GM06990 (cell line): ENCODE measurements around the gene CDC42BPB.

Source experiments
- DNase-seq: peaks from one replicate; pipeline ENCODE4 v3.0.0-alpha.2; 2011; ENCODE audit not compliant: insufficient read length; ENCODE audit errors: extremely low read depth
- H3K27me3 ChIP-seq: replicated peaks from 2 replicates; pipeline ENCODE4 v1.6.0; 2011; ENCODE audit warnings: low read length; ENCODE audit not compliant: control insufficient read depth, insufficient read depth
- H3K36me3 ChIP-seq: 2 replicates; pipeline ENCODE4 v1.5.1; 2011; ENCODE audit warnings: low read length; ENCODE audit not compliant: control insufficient read depth, insufficient read depth
- H3K4me3 ChIP-seq: replicated peaks from 2 replicates; pipeline ENCODE4 v1.5.1; 2011; ENCODE audit warnings: low read depth, mild to moderate bottlenecking, control low read depth, low read length
- TF ChIP-seq, protein P1 (sequence below): IDR thresholded peaks from 2 replicates; pipeline ENCODE4 v1.5.1; 2011; ENCODE audit warnings: low read length, control low read depth, mild to moderate bottlenecking, inconsistent platforms; ENCODE audit not compliant: insufficient read depth, poor library complexity, severe bottlenecking

The CDC42BPB gene

GRCh38 chr14:102931580-102932285 is 125.6 kb downstream of the CDC42BPB start:
- H3K36me3 ChIP-seq = no peaks in the 10 kb centered on the region
- DNase-seq = no peak
- no peaks in the 10 kb centered on the region; the same call in 1 of the 2 replicates for H3K27me3 ChIP-seq

DNA sequence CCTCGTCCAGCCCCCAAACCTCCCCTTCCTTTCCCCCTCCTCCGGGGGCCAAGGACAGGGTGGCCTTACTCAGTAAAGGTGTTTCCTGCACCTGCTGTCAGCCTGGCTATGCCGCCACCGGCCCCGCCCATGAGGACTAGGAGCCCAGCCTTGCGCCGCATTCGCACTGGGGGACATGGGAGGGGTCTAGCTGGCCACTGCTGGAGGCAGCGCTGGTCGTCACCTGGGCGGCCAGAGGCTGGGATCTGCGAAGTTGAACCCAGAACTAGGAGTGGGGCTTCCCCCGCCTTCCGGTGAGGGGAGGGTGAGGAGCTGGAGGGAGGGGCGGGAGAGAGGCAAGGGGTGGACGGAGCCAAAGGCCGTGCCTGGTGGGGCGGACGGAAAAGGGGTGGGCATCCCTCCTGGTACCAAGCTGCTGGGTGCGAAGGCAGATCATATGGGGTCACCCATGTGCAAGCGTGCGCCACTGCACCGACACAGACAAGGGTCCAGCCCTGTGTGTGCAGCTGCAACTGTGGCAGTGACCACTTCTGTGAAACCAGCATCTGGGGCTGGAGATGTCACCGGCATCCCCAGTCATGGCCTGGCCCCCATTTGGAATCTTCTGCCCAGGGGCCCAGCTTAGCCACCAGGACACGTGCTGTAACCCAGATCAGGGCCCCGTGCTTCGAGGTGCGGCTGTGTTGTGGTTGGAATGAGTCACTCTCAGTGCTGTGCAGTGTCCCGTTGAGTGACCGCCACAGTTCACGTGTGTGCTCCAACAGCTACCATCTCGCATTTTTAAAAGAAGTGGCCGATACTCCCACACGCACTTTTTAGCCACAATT is 126.4 kb downstream of the CDC42BPB start:
- DNase-seq = no peak
- Histone ChIP-seq H3K36me3 (no peaks in the 10 kb centered on the region), H3K27me3 (no peaks in the 10 kb centered on the region; the same call in 1 of the 2 replicates), H3K4me3 (no peak overlapping the region)
- TF ChIP-seq, protein P1, sequence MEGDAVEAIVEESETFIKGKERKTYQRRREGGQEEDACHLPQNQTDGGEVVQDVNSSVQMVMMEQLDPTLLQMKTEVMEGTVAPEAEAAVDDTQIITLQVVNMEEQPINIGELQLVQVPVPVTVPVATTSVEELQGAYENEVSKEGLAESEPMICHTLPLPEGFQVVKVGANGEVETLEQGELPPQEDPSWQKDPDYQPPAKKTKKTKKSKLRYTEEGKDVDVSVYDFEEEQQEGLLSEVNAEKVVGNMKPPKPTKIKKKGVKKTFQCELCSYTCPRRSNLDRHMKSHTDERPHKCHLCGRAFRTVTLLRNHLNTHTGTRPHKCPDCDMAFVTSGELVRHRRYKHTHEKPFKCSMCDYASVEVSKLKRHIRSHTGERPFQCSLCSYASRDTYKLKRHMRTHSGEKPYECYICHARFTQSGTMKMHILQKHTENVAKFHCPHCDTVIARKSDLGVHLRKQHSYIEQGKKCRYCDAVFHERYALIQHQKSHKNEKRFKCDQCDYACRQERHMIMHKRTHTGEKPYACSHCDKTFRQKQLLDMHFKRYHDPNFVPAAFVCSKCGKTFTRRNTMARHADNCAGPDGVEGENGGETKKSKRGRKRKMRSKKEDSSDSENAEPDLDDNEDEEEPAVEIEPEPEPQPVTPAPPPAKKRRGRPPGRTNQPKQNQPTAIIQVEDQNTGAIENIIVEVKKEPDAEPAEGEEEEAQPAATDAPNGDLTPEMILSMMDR = no peak

More at GRCh38 chr14:102931580-102932285, 125.6 kb downstream of the CDC42BPB start:
- TF ChIP-seq, protein P1 = no peak
- no peak overlapping the region for H3K4me3 ChIP-seq

DNA sequence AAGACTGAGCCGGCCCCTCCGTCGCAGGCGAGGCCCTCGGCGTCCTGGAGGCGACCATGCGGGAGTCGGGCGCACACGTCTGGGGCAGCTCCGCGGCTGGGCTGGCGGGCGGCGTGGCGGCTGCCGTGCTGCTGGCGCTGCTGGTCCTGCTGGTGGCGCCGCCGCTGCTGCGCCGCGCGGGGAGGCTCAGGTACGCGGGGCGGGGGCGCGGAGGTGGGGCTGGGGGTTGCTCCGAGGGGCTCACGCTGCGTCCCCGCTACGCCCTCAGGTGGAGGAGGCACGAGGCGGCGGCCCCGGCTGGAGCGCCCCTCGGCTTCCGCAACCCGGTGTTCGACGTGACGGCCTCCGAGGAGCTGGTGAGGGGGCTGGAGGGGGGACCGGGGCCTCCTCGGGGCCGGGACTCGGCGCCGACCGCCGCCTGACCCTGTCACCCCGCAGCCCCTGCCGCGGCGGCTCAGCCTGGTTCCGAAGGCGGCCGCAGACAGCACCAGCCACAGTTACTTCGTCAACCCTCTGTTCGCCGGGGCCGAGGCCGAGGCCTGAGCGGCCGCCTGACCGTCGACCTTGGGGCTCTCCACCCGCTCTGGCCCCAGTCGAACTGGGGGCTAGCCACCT is 127.1 kb downstream of the CDC42BPB start:
- TF ChIP-seq, protein P1 = no peak
- Histone ChIP-seq H3K36me3 (no peaks in the 10 kb centered on the region), H3K27me3 (no peaks in the 10 kb centered on the region; the same call in 1 of the 2 replicates), H3K4me3 (no peak overlapping the region)
- no peak for DNase-seq

- TF ChIP-seq, protein P1 = no peak
- peaks cover 1% of the 10 kb centered on the region; the same call in 1 of the 2 replicates for H3K27me3 ChIP-seq
- H3K4me3 ChIP-seq = no peak overlapping the region
- H3K36me3 ChIP-seq = no peaks in the 10 kb centered on the region
- no peak for DNase-seq
These were observed 127.9 kb downstream of the CDC42BPB start for GRCh38 chr14:102929241-102930137.
